GM12878 (cell line): ENCODE data around the gene MMP14. TPM values are rescaled to one million over a fixed set of nuclear protein-coding genes. Genes with fewer than 3 reads are reported as not detected.
A peak's percentile ranks its signal among the peaks of the same experiment; 100 is the strongest.
"Not testable (repeated sequence)": the region's sequence is repeated elsewhere in the genome, so short reads cannot be mapped to it uniquely, and the experiment has no call there.

Source experiments
- ATAC-seq: fragments of 200-7000 bp; cut with Tn5 transposase; 3 replicates; pipeline ENCODE4 v1.9.1; 2020; ENCODE audit warnings: mild to moderate bottlenecking, moderate library complexity
- BruUV-seq: library from RNA; stranded (reverse); fragments of 400-500 nt; replicated peaks from 2 replicates; lab custom pipeline; 2021; lab: Mats Ljungman, UMichigan
- CTCF ChIA-PET: fragments of 300-600 bp; sonication (Branson Sonifier 250); formaldehyde crosslinking; extraction: SDS; loops from one replicate; lab custom pipeline; 2021; ENCODE audit warnings: inconsistent platforms; lab: Yijun Ruan, JAX
- POLR2A ChIA-PET: fragments of 350-600 bp; formaldehyde crosslinking; extraction: SDS; loops from one replicate; lab custom pipeline; 2021; ENCODE audit warnings: inconsistent platforms; lab: Charles Lee
- RAD21 ChIA-PET: fragments of 300-600 bp; sonication (Branson Sonifier 250); formaldehyde crosslinking; loops from one replicate; lab custom pipeline; 2023; ENCODE audit warnings: antibody characterized with exemption; ENCODE audit not compliant: unreplicated experiment; lab: Charles Lee
- SMC1A ChIA-PET: fragments of 300-600 bp; sonication (Branson Sonifier 250); formaldehyde crosslinking; loops from one replicate; lab custom pipeline; 2023; ENCODE audit not compliant: unreplicated experiment, uncharacterized antibody; lab: Charles Lee
- DNase-seq: peaks from one replicate; pipeline ENCODE4 v3.0.0-alpha.2; 2011; ENCODE audit warnings: low read depth, low spot score
- FAIRE-seq: peaks from 3 replicates; lab custom pipeline; 2011; peaks lifted over from hg19 to GRCh38; lab: Jason Lieb, UNC
- H2AFZ ChIP-seq: 2 replicates; pipeline ENCODE4 v1.6.0; 2011; ENCODE audit warnings: low read depth, low read length, control low read depth; ENCODE audit not compliant: control insufficient read depth
- H3K27ac ChIP-seq: 2 replicates; pipeline ENCODE4 v1.5.1; 2011; ENCODE audit warnings: control low read depth; ENCODE audit not compliant: control insufficient read depth, insufficient read depth
- H3K27me3 ChIP-seq, 2 experiments: replicated peaks in 1 of 2; 2 replicates each; pipeline versions ENCODE4 v1.6.0 to v1.6.1; 2011; ENCODE audit warnings: low read length in 1 of 2; ENCODE audit not compliant: control insufficient read depth in 2 of 2, insufficient read depth in 2 of 2
- H3K36me3 ChIP-seq, 2 experiments: 2 replicates each; pipeline ENCODE4 v1.5.1; 2011; ENCODE audit warnings: low read length in 1 of 2; ENCODE audit not compliant: control insufficient read depth in 2 of 2, insufficient read depth in 2 of 2
- H3K4me1 ChIP-seq: 2 replicates; pipeline ENCODE4 v1.6.1; 2011; ENCODE audit warnings: mild to moderate bottlenecking, low read length, moderate library complexity, mixed read lengths; ENCODE audit not compliant: control insufficient read depth, insufficient read depth
- H3K4me2 ChIP-seq: 2 replicates; pipeline ENCODE4 v1.6.0; 2011; ENCODE audit warnings: control low read depth; ENCODE audit not compliant: control insufficient read depth, insufficient read depth
- H3K4me3 ChIP-seq: fragments of 200-600 bp; sonication (generic); 2 replicates; pipeline ENCODE4 v1.5.1; 2016
- H3K79me2 ChIP-seq: 2 replicates; pipeline ENCODE4 v1.6.0; 2011; ENCODE audit warnings: low read length; ENCODE audit not compliant: control insufficient read depth, insufficient read depth
- H3K9ac ChIP-seq: 2 replicates; pipeline ENCODE4 v1.8.0; 2011; ENCODE audit warnings: low read length, control low read depth, mixed read lengths; ENCODE audit not compliant: control insufficient read depth, insufficient read depth
- H3K9me3 ChIP-seq: replicated peaks from 3 replicates; pipeline ENCODE4 v1.5.1; 2011; ENCODE audit warnings: mild to moderate bottlenecking, low read length; ENCODE audit not compliant: control insufficient read depth, insufficient read depth
- H4K20me1 ChIP-seq: 2 replicates; pipeline ENCODE4 v1.6.0; 2011; ENCODE audit not compliant: control insufficient read depth, insufficient read depth
- KLF5 ChIP-seq: fragments of 450-650 bp; IDR thresholded peaks from 2 replicates; pipeline ENCODE4 v1.6.1; 2014; ENCODE audit warnings: mild to moderate bottlenecking; ENCODE audit not compliant: partially characterized antibody
- NKRF ChIP-seq: fragments of 450-650 bp; conservative IDR thresholded peaks from 2 replicates; pipeline ENCODE4 v1.6.1; 2017; ENCODE audit warnings: mild to moderate bottlenecking, moderate library complexity
- SMARCA5 ChIP-seq: fragments of 450-650 bp; IDR thresholded peaks from 2 replicates; pipeline ENCODE4 v1.6.1; 2017; ENCODE audit warnings: mild to moderate bottlenecking
- WGBS: methylation state at CpG from one replicate; pipeline ENCODE4 v1.1.6; 2016; ENCODE audit warnings: low lambda C conversion rate; ENCODE audit not compliant: insufficient replicate concordance, insufficient coverage; ENCODE audit errors: missing lambda C conversion rate; 5-methylcytosine and 5-hydroxymethylcytosine counted together
- in situ Hi-C: fragments of 300-500 bp; cut with MboI; formaldehyde crosslinking; loops from 9 replicates; pipeline ENCODE4 v1.14.3; 2018; ENCODE audit warnings: mixed read lengths
- intact Hi-C: fragments of 100-400 bp; cut with micrococcal nuclease; formaldehyde crosslinking; loops from one replicate; pipeline ENCODE4 v1.14.2; 2022; ENCODE audit not compliant: unreplicated experiment
- polyA plus RNA-seq, 11 experiments: library from polyadenylated mRNA; depleted of rRNA in 4 of 11; unstranded in 6 of 11; stranded (reverse) in 5 of 11; fragments of >200 nt; fragmentation: Nextera tagmentation in 4 of 11; fragmentation: Illumina TruSeq in 1 of 11; extraction: Ambion mirVana in 4 of 11; extraction: Trizol in 1 of 11; gene quantifications; 1 replicate in 1 of 11; 2 replicates in 10 of 11; pipeline versions ENCODE4 v1.2.1 to v1.2.3, GENCODE V29; 2011 to 2016; ENCODE audit warnings: inconsistent platforms in 2 of 11, missing spikeins in 2 of 11, low read depth in 1 of 11
- total RNA-seq, 4 experiments: library from RNA; depleted of rRNA in 3 of 4; stranded (reverse); fragments of >200 nt in 3 of 4; fragmentation: Illumina TruSeq in 1 of 4; extraction: Trizol in 1 of 4; gene quantifications; 2 replicates each; pipeline versions ENCODE4 v1.2.1 to v1.2.3, GENCODE V29; 2013 to 2021

Gene MMP14
- total and polyA plus RNA-seq, 10 of the 15 experiments (the other 5 are each of a cell fraction or from before 2014, with no cell fraction given), result 0.31 to 1.9 (median 0.70) TPM; not detected in 2

- DNase-seq, H3K36me3 ChIP-seq, intact Hi-C loops, H3K9ac ChIP-seq, in situ Hi-C loops, H4K20me1 ChIP-seq, H3K9me3 ChIP-seq, FAIRE-seq, H2AFZ ChIP-seq, ATAC-seq, H3K27me3 ChIP-seq, BruUV-seq: not testable (repeated sequence)
- Histone ChIP-seq H3K4me3 (peak overlapping the region; percentile 61; the same call in 1 of the 2 replicates), H3K79me2 (peaks cover 33% of the 10 kb centered on the region), H3K27ac (peak overlapping the region; percentile 98), H3K4me1 (peaks cover 57% of the 10 kb centered on the region), H3K4me2 (peak overlapping the region; percentile 19; the same call in 1 of the 2 replicates)
- ChIA-PET POLR2A (interaction anchor here (0.9 to 17.5 kb wide), 4 partner anchors 9 to 309 kb away, joined by 3 to 245 read pairs (median 23); partner anchors contain the start of gene SLC7A7), CTCF (interaction anchor here (0.6 to 5.8 kb wide), 9 partner anchors 7 to 235 kb away, joined by 3 to 36 read pairs (median 4); no protein-coding TSS in a partner anchor), RAD21 (interaction anchor here (1.1 to 14.2 kb wide), 7 partner anchors 10 to 83 kb away, joined by 3 to 219 read pairs (median 5); partner anchors contain the start of gene SLC7A7), SMC1A (interaction anchor here (1.2 to 20.3 kb wide), 7 partner anchors 4 to 39 kb away, joined by 3 to 395 read pairs (median 16); partner anchors contain the start of genes MRPL52, OXA1L and SLC7A7)
- 0 out of 2 replicates have a peak, but pooled peaks have one; percentile 34 for TF ChIP-seq NKRF
- TF ChIP-seq KLF5, result peak; percentile 25
- peak; percentile 18; the same call in 1 of the 2 replicates for TF ChIP-seq SMARCA5
- WGBS, result 70% methylated on average over 4 of the region's 4 CpGs
Measured at GRCh38 chr14:22805235-22805634, 31.1 kb upstream of the MMP14 start.
